HepG2 (cell line): Measurements from ENCODE around the gene C19orf18. TPM values are rescaled to one million over a fixed set of nuclear protein-coding genes. Genes with fewer than 3 reads are reported as not detected.

Source experiments
- ERF ChIP-seq: IDR thresholded peaks from 2 replicates; pipeline ENCODE4 v1.6.1; 2018; ENCODE audit warnings: missing biosample characterization, missing genetic modification reagents
- ETV6 ChIP-seq: sonication (generic); formaldehyde crosslinking; conservative IDR thresholded peaks from 2 replicates; pipeline ENCODE4 v1.4.0; 2020; ENCODE audit warnings: missing genetic modification reagents
- FLYWCH1 ChIP-seq: sonication (generic); formaldehyde crosslinking; IDR thresholded peaks from 2 replicates; pipeline ENCODE4 v1.8.1; 2023; ENCODE audit warnings: mild to moderate bottlenecking, missing genetic modification reagents
- GLI4 ChIP-seq: sonication (generic); formaldehyde crosslinking; IDR thresholded peaks from 2 replicates; pipeline ENCODE4 v1.5.1; 2020; ENCODE audit warnings: missing genetic modification reagents, mild to moderate bottlenecking, moderate library complexity, borderline replicate concordance
- GMEB1 ChIP-seq: sonication (generic); formaldehyde crosslinking; IDR thresholded peaks from 2 replicates; pipeline ENCODE4 v1.5.1; 2020; ENCODE audit warnings: missing genetic modification reagents, mild to moderate bottlenecking, borderline replicate concordance
- GZF1 ChIP-seq: sonication (generic); formaldehyde crosslinking; IDR thresholded peaks from 2 replicates; pipeline ENCODE4 v1.5.1; 2020; ENCODE audit warnings: mild to moderate bottlenecking, missing genetic modification reagents
- HNRNPH1 ChIP-seq: fragments of 200-400 bp; formaldehyde crosslinking; optimal IDR thresholded peaks from 2 replicates; pipeline ENCODE3; 2017; ENCODE audit warnings: mild to moderate bottlenecking, low read depth, low read length
- IKZF5 ChIP-seq: IDR thresholded peaks from 2 replicates; pipeline ENCODE4 v1.6.1; 2018; ENCODE audit warnings: missing genetic modification reagents, mild to moderate bottlenecking, missing compliant biosample characterization
- KDM4B ChIP-seq: sonication (generic); formaldehyde crosslinking; IDR thresholded peaks from 2 replicates; pipeline ENCODE4 v1.4.0; 2020; ENCODE audit warnings: missing genetic modification reagents
- MEIS1 ChIP-seq: sonication (generic); formaldehyde crosslinking; IDR thresholded peaks from 2 replicates; pipeline ENCODE4 v1.9.0; 2021; ENCODE audit warnings: mild to moderate bottlenecking, missing genetic modification reagents, moderate library complexity, borderline replicate concordance
- NR2F1 ChIP-seq, 2 experiments: fragments of 450-650 bp in 1 of 2; formaldehyde crosslinking in 1 of 2; IDR thresholded peaks; 2 replicates each; pipeline versions ENCODE4 v1.5.0 to v1.6.1; 2016 to 2020; ENCODE audit warnings: mild to moderate bottlenecking in 1 of 2, missing compliant biosample characterization in 1 of 2, missing genetic modification reagents in 1 of 2, moderate library complexity in 1 of 2
- PRDM15 ChIP-seq: sonication (generic); formaldehyde crosslinking; IDR thresholded peaks from 2 replicates; pipeline ENCODE4 v1.4.0; 2020; ENCODE audit warnings: missing genetic modification reagents
- SOX6 ChIP-seq, 2 experiments: fragments of 450-650 bp in 1 of 2; sonication (generic) in 1 of 2; formaldehyde crosslinking in 1 of 2; IDR thresholded peaks; 2 replicates each; pipeline versions ENCODE4 v1.4.0 to v1.6.1; 2017 to 2020; ENCODE audit warnings: antibody characterized with exemption in 1 of 2, mild to moderate bottlenecking in 1 of 2, missing genetic modification reagents in 1 of 2
- SUZ12 ChIP-seq: fragments of 150-350 bp; IDR thresholded peaks from 2 replicates; pipeline ENCODE4 v1.6.1; 2014; ENCODE audit warnings: low read depth, low read length
- TOE1 ChIP-seq: sonication (generic); formaldehyde crosslinking; IDR thresholded peaks from 2 replicates; pipeline ENCODE4 v1.4.0; 2020; ENCODE audit warnings: mild to moderate bottlenecking, missing genetic modification reagents
- ZNF101 ChIP-seq: sonication (generic); formaldehyde crosslinking; IDR thresholded peaks from 2 replicates; pipeline ENCODE4 v1.4.0; 2020; ENCODE audit warnings: mild to moderate bottlenecking, low read depth, missing genetic modification reagents, borderline replicate concordance
- ZNF143 ChIP-seq: sonication (generic); formaldehyde crosslinking; IDR thresholded peaks from 2 replicates; pipeline ENCODE4 v1.4.0; 2020; ENCODE audit warnings: missing genetic modification reagents
- ZNF296 ChIP-seq: sonication (generic); formaldehyde crosslinking; conservative IDR thresholded peaks from 2 replicates; pipeline ENCODE4 v1.5.0; 2020; ENCODE audit warnings: mild to moderate bottlenecking, missing genetic modification reagents
- ZNF556 ChIP-seq: sonication (generic); formaldehyde crosslinking; IDR thresholded peaks from 2 replicates; pipeline ENCODE4 v1.4.0; 2020; ENCODE audit warnings: mild to moderate bottlenecking, missing genetic modification reagents, borderline replicate concordance
- ZNF7 ChIP-seq: IDR thresholded peaks from 2 replicates; pipeline ENCODE4 v1.6.1; 2016; ENCODE audit warnings: missing biosample characterization, missing genetic modification reagents
- ZNF878 ChIP-seq: sonication (generic); formaldehyde crosslinking; IDR thresholded peaks from 2 replicates; pipeline ENCODE4 v1.8.1; 2023; ENCODE audit warnings: mild to moderate bottlenecking, missing genetic modification reagents, moderate library complexity
- polyA plus RNA-seq, 8 experiments: library from polyadenylated mRNA; depleted of rRNA in 3 of 8; stranded (reverse) in 7 of 8; unstranded in 1 of 8; fragments of >200 nt; fragmentation: Illumina TruSeq in 4 of 8; extraction: Trizol in 4 of 8; gene quantifications; 2 replicates each; pipeline versions ENCODE4 v1.2.1 to v1.2.3, GENCODE V29; 2011 to 2016; ENCODE audit warnings: low read depth in 4 of 8, missing spikeins in 1 of 8, mixed read lengths in 1 of 8; ENCODE audit not compliant: insufficient read depth in 1 of 8
- total RNA-seq, 5 experiments: library from RNA; depleted of rRNA; stranded (reverse); fragments of >200 nt; fragmentation: Illumina TruSeq; extraction: Trizol; gene quantifications; 2 replicates each; pipeline ENCODE4 v1.2.3, GENCODE V29; 2016; ENCODE audit warnings: low read depth in 1 of 5

The C19orf18 gene
- total and polyA plus RNA-seq, 2 of the 13 experiments (the other 11 are each of a cell fraction or from before 2014, with no cell fraction given), result 0.38 to 0.55 TPM

GRCh38 chr19:57947419-57948134 is 26.8 kb downstream of the C19orf18 start, which contains the start of gene ZNF256 (continued):
- TF ChIP-seq IKZF5 (CRISPR knock-in tag) (peak; percentile 85), ZNF878 (CRISPR knock-in tag) (no peak), GMEB1 (peak; percentile 94), ZNF7 (CRISPR knock-in tag) (no peak), ERF (CRISPR knock-in tag) (peak; percentile 88), MEIS1 (CRISPR knock-in tag) (no peak; the same call in 1 of the 2 replicates), FLYWCH1 (CRISPR knock-in tag) (no peak), GZF1 (CRISPR knock-in tag) (no peak), TOE1 (no peak), ZNF101 (CRISPR knock-in tag) (0 out of 2 replicates have a peak, but pooled peaks have one; percentile 28), KDM4B (CRISPR knock-in tag) (no peak), ZNF556 (CRISPR knock-in tag) (peak; percentile 70; the same call in 1 of the 2 replicates), NR2F1 (CRISPR knock-in tag; IDR thresholded peaks at IDR 0.05) (no peak), HNRNPH1 (no peak), SUZ12 (peak; percentile 31; the same call in 1 of the 2 replicates), ETV6 (CRISPR knock-in tag) (no peak; the same call in 1 of the 2 replicates), GLI4 (CRISPR knock-in tag) (no peak), ZNF143 (CRISPR knock-in tag) (peak; percentile 92), ZNF296 (CRISPR knock-in tag) (no peak), SOX6 (IDR thresholded peaks at IDR 0.05) (no peak), SOX6 (CRISPR knock-in tag; IDR thresholded peaks at IDR 0.05) (peak; percentile 32; the same call in 1 of the 2 replicates), PRDM15 (CRISPR knock-in tag) (no peak)
